Islet precursor cell (in vitro differentiated cells): ENCODE measurements around the gene KLHL36.
"Not testable (repeated sequence)": the region's sequence is repeated elsewhere in the genome, so short reads cannot be mapped to it uniquely, and the experiment has no call there.

Experiments
- DNase-seq: peaks from one replicate; pipeline ENCODE4 v3.0.0-alpha.2; 2018

KLHL36 gene

DNA sequence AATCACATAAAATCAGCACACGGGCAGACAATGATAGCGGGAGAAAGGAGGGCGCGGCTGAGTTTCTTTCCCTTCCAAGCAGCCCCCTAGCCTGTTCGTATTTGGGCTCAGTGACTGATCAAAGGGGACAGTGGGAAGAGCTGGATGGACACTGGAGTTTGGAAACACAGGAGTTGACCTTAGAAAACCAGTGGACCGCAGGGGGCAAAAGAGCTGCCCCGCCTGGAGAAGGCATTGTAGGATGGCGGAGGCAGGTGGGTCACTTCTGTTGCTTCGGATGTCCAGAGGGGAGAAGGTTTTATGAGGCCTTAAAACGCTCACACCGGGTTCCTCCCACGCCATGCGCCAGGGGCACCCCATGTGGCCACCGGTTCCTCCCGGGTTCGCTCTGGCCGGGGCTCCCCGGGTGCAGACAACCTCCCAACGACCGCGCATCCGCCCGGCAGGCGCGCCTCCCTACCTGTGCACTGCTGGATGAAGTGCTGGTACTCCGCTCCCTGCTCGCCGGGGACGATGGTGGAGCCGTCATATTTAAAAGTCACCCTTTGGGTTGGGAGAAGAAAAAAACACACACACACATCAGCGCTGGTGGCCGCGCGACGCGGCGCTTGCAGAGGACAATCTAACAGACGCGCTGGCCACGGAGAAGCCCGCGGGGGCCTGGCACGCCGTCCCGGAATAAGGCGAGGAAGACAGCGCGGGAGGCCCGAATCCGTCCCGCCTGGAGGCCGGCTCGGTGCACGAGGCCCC is 31.1 kb upstream of the KLHL36 start:
- peak; percentile 65 for DNase-seq

DNA sequence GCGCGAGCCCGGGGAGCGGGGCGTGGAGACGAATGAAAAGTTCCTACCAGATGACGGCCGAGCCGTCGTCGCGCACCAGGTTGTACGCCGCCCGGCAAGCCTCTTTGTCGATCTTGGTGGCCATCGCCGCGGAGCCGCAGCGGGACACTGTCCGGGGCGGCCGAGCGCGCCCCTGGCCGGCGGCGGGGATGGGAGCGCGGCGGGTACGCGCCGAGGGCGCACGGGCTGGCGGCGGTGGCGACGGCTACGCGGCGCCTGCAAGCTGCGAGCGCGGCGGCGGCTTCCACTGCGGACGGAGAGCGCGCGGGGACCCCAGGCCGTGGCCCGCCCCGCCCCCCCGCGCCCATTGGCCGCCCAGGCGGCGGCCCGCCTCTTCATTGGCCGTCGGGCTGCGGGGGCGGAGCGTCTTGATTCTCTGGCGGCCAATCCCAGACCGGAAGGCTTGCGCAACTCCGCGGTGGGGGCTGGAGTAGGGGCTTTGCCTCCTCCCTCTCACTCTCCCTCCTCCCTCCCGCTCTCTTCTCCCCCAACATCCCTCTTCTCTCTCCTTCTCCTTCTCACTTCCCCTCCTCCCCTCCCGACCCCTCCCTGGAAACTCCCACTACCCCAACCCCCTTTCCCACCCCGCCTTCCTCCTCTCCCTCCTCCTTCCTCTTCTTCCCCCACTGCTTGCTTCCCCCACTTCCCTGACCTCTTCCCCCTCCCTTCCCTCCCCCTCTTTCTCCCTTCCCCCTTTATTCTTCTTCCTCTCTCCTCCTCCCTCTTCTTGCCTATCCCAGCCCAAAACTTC is 30.3 kb upstream of the KLHL36 start, which contains the start of gene COTL1:
Gene COTL1, minus strand, starts transcription at position 288 of the 790 bp plus-strand sequence. Its CDS starts 164 bp downstream, at position 124.
- DNase-seq: peak; percentile 98

- DNase-seq: peak; percentile 96
Measured at GRCh38 chr16:84618581-84619460, 29.5 kb upstream of the KLHL36 start.

DNA sequence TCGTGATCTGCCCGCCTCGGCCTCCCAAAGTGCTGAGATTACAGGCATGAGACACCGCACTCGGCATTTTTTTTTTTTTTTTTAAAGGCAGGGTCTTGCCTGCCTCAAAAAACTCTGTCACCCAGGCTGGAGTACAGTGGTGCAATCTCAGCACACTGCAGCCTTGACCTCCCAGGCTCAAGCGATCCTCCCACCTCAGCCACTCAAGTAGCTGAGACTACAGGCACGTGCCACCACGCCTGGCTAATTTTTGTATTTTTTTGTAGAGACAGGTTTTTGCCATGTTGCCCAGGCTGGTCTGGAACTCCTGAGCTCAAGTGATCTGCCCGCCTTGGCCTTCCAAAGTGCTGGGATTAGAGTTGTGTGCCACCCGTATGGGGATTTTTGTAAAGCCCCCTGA is 27.4 kb upstream of the KLHL36 start:
- DNase-seq: not testable (repeated sequence)

DNA sequence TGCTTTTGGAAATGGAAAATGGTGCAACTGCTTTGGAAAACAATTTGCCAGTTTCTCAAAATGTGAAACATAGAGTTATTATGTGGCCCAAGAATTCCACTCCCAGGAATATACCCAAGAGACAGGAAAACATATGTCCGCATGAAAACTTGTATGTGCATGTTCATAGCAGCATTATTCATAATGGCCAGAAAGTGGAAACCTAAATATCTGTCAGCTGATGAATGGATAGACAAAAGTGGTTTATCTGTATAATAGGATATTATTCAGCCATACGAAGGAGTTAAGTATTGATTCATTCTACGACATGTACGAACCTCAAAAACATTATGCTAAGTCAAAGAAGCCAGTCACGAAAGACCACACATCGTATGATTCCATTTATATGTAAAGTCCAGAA is 22.8 kb upstream of the KLHL36 start:
- DNase-seq: no peak

GRCh38 chr16:84628226-84628731 is 20.0 kb upstream of the KLHL36 start:
- DNase-seq: no peak

DNA sequence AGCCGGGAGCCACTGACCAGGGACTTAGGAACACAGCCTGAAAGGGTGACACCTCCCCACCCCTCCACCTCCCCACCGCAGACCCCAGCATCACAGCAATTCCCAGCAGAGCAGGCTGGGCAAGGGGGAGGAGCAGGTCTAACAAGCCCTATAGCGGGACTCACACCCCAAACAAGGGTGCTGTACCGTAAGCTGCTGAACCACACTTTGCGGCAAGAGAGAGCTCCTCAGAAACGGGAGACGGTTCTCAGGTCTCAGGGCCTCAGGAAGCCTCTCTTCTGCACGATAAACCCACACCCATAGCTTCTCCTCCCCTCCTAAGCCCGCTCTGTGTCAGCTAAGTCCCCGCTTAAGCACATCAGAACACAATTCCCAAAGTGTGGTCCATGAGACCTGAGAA is 18.7 kb upstream of the KLHL36 start:
- DNase-seq: no peak

DNA sequence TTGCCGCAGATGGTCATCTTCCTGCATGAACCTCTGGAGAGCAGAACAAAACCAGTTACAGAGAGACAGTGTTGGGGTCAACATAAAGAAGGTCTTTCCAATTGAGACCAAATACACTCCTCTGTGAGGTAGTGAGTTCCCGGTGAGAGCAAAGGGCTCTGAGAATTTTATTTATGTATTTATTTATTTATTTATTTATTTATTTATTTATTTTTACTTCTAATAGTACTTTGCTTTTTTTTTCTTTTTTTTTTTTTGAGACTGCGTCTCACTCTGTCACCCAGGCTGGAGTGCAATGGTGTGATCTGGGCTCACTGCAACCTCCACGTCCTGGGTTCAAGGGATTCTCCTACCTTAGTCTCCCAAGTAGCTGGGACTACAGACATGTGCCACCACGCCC is 18.3 kb upstream of the KLHL36 start:
- DNase-seq: no peak

GRCh38 chr16:84630446-84631152 is 17.7 kb upstream of the KLHL36 start:
- DNase-seq: no peak

DNA sequence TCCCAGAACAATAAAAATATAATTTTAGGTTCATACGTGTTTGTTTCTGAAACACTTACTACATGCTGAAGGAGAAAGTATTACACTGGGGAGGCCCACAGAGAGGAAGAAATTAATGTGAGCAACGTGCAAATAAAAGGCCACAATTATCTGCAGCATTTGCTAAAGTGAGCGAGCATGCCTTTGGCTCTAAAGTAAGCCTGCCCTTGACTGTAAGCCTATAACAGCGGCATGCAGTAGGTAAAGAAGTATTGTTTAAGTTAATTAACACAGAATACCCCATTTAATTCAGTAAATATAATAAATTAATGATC is 17.2 kb upstream of the KLHL36 start:
- no peak for DNase-seq

DNA sequence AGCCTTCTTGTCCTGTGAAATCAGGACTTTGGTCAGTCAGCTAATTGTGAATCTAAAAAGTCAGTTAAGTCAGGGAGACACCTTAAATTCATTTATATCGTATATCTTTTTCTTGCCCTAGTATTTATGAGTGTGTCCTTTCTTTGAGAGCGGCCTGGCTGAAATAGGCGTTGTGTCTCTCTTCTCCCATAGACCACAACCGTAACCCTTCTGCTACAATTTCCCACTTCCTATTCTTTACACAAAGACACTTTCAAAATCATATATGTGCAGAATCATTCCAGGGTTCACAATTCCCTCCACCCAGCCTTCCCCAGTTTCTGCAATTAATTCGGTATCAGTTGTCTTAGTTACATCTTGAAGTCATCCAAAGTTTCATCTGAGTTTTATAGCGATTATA is 16.4 kb upstream of the KLHL36 start:
- no peak for DNase-seq

GRCh38 chr16:84632862-84633261 is 15.4 kb upstream of the KLHL36 start:
- DNase-seq: not testable (repeated sequence)

- no peak for DNase-seq
Measured at GRCh38 chr16:84633622-84634021, 14.7 kb upstream of the KLHL36 start.

DNA sequence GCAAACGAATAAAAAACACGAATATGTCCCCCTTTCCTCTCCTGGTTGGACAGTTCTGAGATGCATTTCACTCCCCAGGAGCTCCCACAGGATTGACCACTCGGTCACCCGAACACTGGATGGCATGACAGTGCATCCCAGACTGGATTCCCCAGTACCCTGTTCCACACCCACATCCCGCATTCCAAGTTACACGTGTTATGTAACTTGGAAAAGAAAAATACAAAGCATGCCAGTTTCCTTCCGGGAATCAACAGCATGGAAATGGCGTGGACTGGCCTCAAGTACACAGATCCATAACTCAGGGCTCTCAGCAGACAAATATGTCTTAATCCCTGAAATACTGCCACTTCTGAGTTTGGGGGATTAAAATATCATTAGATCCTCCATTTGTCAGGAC is 12.6 kb upstream of the KLHL36 start:
- no peak for DNase-seq

- no peak for DNase-seq
Measured at GRCh38 chr16:84637709-84638108, 10.6 kb upstream of the KLHL36 start.

GRCh38 chr16:84638231-84638806 is 10.0 kb upstream of the KLHL36 start:
- DNase-seq: no peak

- no peak for DNase-seq
Measured at GRCh38 chr16:84640145-84640544, 8.2 kb upstream of the KLHL36 start.

- no peak for DNase-seq
Measured at GRCh38 chr16:84641643-84642358, 6.5 kb upstream of the KLHL36 start.

GRCh38 chr16:84643180-84643583 is 5.1 kb upstream of the KLHL36 start:
- peak; percentile 91 for DNase-seq

DNA sequence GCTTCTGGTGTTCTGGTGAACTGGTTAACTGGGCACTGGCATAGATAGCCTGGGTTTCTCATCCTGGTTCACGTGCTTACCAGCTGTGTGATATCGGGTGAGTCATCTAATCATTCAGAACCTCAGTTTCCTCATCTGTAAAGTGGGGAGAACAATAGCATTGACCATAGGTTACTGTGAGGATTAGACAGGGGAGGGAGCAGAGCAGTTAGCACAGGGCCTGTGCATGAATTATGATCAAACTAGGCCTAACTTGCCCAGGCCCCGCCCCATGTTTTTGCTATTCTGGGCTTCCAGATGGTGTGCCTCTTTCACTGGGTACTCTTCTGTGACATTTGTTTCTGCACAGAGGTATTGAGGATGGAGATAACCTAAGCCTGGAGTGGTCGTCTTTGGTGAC is 4.6 kb upstream of the KLHL36 start:
- no peak for DNase-seq
